ENCODE results near the gene ANXA6. TPM values are rescaled to one million over a fixed set of nuclear protein-coding genes. Genes with fewer than 3 reads are reported as not detected.
A peak's percentile ranks its signal among the peaks of the same experiment; 100 is the strongest.

The ANXA6 gene
- total RNA-seq, 1 donor from 2014 or later: 38.9 TPM

GRCh38 chr5:151130922-151131891 lies 26.4 kb downstream of the ANXA6 start:
- no peak for DNase-seq (ENCODE audit: low read depth in 2 of 2)

DNA sequence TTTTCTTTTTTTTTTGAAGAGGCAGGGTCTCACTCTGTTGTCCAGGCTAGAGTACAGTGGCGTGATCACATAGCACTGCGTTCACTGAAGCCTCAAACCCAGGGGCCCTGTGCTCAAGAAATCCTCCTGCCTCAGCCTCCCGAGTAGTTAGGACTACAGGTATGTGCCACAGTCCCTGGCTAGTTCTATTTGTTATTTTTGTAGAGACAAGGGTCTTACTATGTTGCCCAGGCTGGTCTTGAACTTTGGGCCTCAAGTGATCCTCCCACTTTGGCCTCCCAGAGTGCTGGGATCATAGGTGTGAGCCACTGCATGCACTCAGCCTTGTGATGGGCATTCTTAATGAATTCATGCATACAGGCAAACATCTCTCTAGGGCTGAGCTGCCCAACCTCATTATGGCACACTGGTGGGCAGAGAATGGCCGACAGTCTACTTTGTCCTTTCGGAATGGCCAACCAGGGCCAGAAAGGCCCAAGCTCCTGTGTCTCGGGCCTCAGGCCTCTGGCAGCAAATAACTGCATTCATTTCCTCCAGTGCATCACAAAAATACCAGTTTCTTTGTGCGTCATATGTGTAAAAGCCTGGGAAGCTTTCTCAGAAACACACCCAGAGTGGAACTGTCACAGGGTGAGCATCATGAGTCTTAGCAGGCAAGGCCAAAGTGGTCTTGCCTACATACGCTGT lies 27.2 kb downstream of the ANXA6 start:
- no peak for DNase-seq (ENCODE audit: low read depth in 2 of 2)

- DNase-seq (ENCODE audit: low read depth in 2 of 2): no peak
Measured at GRCh38 chr5:151128817-151129216, 28.8 kb downstream of the ANXA6 start.

DNA sequence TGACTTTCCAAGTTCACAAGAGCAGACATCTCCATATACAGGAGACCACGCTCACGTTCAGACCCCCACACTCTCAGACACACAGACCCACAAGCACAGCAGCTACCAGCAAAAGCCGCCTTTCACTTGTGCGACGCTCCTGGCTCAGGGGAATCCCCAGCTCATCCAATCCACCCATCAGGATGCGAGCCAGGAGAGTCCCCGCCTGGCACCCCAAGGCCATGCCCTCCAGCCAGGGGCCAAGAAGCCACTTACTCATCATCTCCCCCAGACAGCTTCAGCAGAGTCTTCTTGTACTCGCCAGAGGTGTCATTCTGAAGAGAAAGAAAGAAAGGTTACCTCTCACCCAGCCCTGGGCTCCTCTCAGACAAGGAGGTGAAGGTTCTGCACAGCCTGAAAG lies 29.7 kb downstream of the ANXA6 start:
- no peak for DNase-seq (ENCODE audit: low read depth in 2 of 2)

GRCh38 chr5:151126199-151126645 lies 31.4 kb downstream of the ANXA6 start:
- DNase-seq (ENCODE audit: low read depth in 2 of 2): peak; percentile 67 to 73

GRCh38 chr5:151125421-151125820 lies 32.2 kb downstream of the ANXA6 start:
- no peak for DNase-seq (ENCODE audit: low read depth in 2 of 2)

GRCh38 chr5:151123897-151124751 lies 33.5 kb downstream of the ANXA6 start:
- peak; percentile 6 to 55 for DNase-seq (ENCODE audit: low read depth in 2 of 2)

DNA sequence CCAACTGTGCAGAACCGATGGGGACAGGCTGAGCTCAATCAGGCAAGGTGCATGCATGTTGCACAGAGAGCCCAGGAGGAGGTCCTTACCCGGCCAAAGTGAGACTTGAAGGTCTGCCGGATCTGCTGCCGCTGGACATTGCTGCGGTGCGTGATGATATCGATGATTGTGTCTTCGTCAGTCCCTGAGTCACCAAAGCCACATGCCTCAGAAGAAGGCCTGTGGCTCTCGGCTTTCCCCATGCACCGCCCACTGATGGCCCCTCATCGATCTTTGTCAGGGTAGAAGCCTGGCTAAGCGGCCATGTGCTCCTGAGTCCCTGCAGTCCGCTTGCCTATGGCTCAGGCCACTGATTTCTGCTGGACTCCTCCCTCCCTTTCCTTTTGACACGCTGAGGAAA lies 34.8 kb downstream of the ANXA6 start:
- no peak for DNase-seq (ENCODE audit: low read depth in 2 of 2)

DNA sequence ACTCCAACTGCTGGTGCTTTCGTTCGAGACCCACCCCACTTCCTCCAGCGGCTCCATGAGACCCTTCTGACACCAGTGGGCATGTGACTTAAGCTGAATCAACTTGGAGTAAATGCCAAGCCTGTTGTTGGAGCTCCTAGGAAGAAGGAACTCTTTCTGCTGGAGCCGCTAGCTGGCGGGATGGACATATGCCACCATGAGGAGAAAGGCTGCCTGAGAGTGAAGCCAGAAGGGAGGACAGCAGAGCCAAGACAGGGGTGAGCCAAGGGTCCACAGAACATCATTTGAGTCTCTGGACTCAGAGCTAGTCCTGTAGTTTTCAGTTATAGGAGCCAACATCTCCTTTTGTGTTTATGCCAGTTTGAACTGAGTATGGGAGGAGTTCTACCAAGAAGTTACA lies 35.9 kb downstream of the ANXA6 start:
- DNase-seq (ENCODE audit: low read depth in 2 of 2): no peak

DNA sequence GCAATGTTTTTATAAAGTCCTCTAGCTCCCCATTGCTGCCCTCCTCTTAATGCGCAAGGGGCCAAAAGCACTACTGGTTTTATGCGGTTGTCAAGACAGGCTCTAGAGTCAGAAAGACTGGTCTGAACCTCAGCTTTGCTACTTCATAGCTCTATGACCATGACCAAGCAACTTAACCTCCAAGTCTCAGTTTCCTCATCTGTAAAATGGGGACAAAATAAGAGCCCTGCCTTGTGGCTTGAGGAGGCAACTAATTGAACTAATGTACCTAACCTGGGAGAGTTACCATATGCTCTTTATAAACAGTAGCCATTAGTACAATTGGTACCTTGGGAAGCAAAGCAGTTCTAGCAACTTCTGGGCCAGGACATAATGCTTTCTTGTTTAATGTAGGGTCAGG lies 36.5 kb downstream of the ANXA6 start:
- no peak for DNase-seq (ENCODE audit: low read depth in 2 of 2)

DNA sequence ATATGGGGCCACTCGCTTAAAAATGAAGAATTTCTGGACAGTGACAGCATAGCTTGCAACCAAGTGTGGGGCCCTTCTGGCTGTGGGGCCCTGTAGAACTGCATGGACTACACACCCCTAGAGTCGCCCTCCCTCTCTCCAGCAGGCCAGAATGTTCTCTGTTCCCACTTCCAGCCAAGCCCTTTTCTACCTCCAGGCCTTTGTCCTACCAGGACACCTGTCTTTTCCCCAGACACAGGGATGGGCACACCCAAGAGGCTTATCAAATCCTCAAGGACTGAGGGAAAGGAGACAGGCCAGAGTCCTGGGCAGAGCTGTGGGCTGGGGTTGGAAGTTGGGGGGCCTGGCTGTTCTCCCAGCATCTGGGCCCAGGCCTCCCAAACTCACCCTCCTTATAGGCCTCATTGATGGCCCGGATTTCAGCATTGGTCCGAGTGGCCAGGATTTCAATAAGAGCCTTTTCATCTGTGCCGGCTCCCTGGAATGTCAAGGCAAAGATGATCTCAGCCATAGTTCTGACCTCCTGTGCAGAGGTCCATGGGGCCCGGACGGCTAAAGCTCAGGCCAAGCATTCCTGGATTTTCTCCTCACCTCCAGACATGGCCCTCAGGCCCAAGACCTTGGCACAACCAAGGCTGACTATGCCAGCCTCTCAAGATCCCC lies 38.5 kb downstream of the ANXA6 start:
- no peak for DNase-seq (ENCODE audit: low read depth in 2 of 2)

GRCh38 chr5:151115272-151115905 lies 42.2 kb downstream of the ANXA6 start:
- DNase-seq (ENCODE audit: low read depth in 2 of 2): peak; percentile 65 to 72

DNA sequence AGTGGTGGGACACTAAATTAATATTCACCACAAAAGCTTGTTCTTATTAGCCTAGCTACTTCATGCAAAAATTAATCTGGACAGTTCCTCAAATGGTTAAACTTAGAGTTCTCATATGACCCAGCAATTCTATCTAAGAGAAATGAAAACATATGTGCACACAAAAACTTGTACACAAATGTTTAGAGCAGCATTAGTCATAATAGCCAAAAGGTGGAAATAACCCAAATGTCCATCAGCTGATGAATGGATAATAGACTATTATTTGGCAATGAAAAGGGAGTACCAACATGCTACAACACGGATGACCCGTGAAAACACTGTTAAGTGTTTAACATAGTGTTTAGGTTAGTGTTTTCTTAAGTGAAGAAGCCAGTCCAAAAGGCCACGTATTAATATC lies 43.9 kb downstream of the ANXA6 start:
- DNase-seq (ENCODE audit: low read depth in 2 of 2): no peak

DNA sequence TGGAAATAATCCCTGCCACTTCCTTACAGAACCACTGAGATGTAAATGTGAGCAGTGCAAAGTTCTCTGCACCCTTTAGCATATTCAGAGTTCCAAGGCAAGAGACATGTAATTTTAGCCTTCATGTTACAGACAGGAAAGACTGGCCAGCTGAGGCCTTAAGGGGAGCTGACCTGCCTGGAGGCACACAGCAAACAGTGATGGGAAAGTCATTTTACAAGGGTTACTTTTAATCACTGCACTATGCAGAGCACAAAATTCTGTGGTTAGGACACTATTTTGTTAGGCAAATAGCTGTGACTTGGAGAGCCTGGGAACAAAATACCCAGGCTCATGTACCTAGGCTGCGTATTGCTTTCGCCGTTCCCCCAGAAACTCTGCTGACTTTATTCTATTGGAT lies 46.6 kb downstream of the ANXA6 start:
- DNase-seq (ENCODE audit: low read depth in 2 of 2): no peak

DNA sequence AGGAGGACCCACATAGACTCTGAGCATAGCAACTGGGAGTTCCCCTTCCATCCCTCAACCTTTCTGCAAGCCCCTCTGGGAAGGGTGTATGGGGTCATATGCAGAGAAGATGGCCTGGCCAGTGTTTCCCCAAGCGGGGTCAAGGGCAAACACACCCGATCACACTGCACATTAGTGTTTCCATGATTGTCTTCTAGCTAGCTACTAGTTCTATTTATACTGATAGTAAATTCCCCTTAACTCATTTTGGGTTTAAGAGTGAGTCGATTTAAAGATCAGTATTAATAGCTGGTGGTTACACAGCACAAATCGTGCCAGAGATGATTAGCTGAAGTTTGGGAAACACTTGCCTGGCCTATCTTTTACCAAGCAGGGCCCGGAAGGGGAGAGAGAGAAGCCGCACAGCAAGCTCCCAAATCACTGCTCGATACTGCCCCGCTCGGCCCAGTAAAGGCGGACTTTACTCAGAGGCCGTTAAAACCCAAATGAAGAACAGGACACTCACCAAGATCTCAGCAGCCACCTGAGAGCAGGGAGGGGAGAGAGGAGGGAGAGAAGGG lies 47.4 kb downstream of the ANXA6 start:
- DNase-seq (ENCODE audit: low read depth in 2 of 2): no peak

DNA sequence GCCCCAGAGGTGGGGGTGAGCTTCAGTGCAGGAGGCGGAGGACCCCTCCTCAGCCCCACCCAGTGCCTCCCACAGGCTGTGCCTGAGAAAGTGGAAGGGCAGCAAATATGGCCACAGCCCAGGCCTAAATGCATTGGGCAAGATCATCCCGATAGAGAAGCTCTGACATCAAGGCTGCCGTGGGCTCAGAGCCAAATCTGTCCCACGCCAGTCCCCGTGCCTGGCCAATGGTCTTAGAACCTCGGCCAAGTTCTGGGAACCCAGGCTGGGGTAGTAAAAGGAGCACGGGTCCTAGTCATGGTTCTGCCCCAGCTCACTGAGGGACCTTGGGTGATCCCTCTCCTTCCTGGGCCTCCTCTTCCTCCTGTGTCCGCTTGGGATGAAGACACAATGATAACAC lies 49.0 kb downstream of the ANXA6 start:
- DNase-seq (ENCODE audit: low read depth in 2 of 2): peak in 1 of 2 donors; percentile 33

DNA sequence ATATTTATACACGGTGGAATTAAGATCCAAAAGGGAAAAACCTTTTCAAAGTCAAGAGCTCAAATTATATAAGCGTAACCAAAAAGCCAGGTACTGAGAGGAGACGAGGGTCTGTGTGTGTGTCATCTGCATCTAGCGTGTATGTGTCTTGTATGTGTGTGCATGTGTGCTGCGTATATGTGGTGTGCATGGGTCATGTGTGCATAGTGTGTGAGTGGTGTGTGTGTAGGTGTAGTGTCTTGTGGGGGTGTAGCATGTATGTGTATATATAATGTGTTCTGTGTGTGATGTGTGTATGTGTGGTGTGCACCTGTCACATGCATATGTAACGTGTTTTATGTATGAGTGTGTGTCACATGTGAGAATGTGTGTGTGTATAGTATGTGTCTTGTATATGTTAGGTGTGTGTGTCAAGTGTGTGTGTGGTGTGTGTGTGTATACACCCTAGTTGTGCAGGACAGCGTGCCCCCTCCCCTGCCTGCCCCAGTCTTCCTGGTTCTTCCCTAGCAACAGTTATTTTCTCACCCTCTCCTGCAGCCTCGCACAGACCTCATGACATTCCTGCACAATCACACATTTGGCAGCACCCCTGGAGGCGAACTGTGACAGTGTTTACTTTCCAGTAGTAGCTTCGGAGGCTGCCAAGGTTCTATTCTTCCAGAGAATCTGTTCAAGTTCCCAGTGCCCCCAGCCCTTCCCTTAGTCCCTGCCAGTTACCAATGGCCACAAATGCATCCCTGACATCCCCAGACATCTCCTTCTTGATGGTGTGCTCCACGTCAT lies 49.6 kb downstream of the ANXA6 start:
- peak; percentile 18 to 80 for DNase-seq (ENCODE audit: low read depth in 2 of 2)

- no peak for DNase-seq (ENCODE audit: low read depth in 2 of 2)
Measured at GRCh38 chr5:151107084-151107483, 50.5 kb downstream of the ANXA6 start.

GRCh38 chr5:151106509-151106908 lies 51.1 kb downstream of the ANXA6 start:
- DNase-seq (ENCODE audit: low read depth in 2 of 2): no peak

DNA sequence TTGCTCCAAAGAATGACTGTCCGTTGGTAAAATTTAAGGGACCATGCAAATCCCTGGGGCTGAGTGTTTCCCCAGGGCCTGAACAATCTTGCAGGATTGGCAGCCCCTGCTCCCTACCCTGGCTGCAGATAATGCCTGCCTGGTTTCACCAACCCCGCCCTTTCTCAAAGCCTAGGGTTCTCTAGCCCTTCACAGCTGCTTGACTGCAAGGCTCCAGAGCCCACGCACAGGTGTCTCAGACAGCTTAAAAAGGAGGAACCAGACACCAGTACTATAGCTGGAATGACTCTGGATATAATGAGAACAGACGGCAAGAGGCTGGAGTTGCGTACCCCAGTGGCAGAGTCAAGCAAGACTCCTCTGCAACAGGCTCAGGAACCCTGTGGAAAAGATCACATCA lies 51.5 kb downstream of the ANXA6 start:
- no peak for DNase-seq (ENCODE audit: low read depth in 2 of 2)
